Activated T-cell treated with anti-CD3 and anti-CD28 coated beads for 48 hours (primary cell): ENCODE data around the gene DQX1.

Source experiments
- DNase-seq: peaks from one replicate; pipeline ENCODE4 v3.0.0-alpha.2; 2020; ENCODE audit warnings: low read depth

Gene DQX1

DNA sequence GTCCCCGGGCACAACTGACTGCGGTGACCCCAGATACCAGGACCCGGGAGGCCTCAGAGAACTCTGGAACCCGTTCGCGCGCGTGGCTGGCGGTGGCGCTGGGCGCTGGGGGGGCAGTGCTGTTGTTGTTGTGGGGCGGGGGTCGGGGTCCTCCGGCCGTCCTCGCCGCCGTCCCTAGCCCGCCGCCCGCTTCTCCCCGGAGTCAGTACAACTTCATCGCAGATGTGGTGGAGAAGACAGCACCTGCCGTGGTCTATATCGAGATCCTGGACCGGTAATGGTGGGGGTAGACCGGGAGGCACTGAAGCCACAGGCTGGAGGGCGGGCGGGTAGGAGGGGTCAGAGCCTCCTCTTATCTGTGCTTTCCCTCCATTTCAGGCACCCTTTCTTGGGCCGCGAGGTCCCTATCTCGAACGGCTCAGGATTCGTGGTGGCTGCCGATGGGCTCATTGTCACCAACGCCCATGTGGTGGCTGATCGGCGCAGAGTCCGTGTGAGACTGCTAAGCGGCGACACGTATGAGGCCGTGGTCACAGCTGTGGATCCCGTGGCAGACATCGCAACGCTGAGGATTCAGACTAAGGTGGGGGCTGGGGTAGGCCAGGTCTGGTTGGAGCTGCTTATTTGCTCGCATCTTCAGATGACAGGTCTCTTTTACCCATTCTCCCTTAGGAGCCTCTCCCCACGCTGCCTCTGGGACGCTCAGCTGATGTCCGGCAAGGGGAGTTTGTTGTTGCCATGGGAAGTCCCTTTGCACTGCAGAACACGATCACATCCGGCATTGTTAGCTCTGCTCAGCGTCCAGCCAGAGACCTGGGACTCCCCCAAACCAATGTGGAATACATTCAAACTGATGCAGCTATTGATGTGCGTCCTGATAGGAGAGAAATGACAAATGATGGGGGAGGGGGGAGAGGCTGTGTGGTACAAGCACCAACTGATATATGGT, 4.5 kb upstream of the DQX1 start:
- DNase-seq, result peak; percentile 25

DNA sequence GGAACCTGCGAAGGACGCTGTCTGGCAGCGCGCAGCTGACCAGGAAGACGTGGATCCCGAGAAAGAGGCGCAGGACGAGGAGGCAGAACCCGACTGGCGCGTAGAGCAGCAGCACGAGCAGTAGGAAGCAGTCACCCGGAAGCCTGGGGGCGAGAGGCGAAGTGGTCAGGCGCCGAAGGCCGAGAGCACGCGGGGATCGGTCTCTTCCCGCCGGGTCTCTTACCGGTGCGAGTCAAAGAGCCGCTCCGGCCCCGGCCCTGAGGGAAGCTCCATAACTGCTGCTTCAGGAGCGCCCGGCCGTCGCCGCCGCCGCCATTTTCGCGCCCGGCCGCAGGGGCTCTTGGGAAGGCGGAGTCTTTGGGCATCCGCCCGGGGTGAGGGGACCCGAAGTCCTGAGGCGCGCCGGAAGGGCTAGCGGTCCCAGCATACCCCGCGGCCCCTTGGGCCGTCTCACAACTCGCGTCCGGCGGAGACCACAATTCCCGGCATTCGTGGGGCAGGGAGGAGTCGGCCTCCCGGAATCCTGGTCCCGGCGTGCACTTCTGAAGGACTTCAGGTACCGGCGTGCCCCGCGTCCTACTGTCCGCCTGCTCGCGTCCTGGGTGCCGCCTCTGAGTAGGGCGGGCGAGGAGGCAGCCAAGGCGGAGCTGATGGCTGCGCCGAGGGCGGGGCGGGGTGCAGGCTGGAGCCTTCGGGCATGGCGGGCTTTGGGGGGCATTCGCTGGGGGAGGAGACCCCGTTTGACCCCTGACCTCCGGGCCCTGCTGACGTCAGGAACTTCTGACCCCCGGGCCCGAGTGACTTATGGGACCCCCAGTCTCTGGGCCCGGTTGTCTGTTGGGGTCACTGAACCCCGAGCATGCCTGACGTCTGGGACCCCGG, 3.6 kb upstream of the DQX1 start, which contains the start of the genes AUP1 and HTRA2:
Gene AUP1, minus strand, starts transcription at position 350 of the 882 bp plus-strand sequence. Its CDS starts 77 bp downstream, at position 273.
Gene HTRA2, plus strand, starts transcription at position 577 of the 882 bp plus-strand sequence. Its CDS starts 74 bp downstream, at position 651.
- peak; percentile 92 for DNase-seq

DNA sequence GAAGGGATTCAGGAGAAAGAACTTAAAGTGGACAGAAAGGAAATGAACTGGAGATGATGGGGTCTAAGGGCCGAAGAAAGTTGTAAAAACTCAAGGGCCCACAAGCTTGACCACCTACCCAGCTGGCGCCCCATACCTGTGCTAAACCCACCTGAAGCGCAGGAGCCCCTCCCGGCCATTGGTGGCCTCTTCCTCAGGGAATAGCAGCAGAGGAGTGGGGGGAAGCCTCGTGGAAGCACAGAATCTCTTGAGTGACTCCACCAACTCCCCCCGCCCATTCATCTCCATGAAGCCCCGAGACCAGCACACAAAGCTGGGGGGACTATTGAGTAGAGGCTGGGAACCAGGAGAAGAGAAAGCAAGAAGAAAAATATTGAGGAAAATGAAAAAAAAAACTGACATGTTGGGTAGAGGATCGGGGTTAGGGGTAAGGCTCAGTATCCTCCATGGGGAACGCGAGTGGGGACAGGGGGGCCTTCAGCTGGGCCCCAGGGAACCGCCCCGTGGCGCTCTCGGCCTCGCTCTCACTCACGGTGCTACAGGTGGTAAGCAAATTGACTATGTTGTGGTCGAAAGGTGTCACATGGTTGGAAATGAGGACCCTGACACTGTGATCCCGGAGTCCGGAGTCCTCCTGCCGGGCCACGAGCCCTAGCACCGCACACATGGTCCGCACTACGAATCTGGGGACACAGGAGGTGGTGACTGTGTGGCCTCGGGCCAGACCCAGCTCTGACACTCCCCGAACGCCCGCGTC, 2.7 kb upstream of the DQX1 start:
- DNase-seq, result no peak

DNA sequence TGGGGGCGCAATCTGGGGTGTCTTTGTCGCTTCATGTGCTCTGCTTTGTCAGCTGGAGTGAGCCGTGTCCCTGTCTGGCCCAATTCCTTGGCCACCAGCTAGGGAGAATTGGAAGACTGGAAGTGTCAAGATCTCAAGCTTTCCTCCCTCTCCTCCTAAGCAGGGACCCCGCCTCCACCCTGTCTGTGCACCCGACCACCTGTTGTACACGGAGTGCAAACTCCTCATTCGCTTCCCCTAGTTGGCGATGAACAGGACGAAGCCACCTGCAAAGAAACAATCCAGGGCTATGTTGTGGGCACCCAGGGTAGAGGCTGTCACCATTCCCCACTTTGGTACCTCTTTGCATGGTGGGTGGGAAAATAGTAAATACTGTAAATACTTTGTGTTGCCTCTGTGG, 1.7 kb upstream of the DQX1 start:
- no peak for DNase-seq

DNA sequence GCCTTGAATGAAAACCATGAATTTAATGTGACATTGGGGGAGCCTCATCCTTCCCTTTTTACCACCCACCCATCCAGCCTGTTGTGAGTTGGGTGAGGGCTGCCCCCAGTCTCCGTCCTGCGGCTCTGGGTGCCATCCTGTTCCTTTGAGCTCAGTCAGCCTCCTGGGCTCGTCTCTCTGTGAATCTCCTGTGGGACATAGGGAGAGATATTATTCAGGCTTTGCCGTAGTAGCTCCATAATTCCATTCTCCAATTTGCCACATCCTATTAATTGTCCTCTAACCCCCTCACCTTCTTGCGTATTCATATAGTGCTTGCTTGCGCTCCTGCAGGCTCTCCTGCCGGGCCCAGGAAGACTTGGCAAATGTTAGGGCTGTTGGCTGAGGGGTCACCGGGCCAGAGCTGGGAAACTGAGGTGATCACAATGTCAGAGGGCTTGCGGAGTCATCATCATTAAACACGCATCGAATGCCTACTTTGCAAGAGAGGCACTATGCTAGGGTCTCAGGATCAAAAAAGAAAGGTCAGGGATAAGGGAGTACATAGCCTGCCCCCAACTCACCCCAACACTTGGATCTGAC, 709 bp upstream of the DQX1 start:
- no peak for DNase-seq

DNA sequence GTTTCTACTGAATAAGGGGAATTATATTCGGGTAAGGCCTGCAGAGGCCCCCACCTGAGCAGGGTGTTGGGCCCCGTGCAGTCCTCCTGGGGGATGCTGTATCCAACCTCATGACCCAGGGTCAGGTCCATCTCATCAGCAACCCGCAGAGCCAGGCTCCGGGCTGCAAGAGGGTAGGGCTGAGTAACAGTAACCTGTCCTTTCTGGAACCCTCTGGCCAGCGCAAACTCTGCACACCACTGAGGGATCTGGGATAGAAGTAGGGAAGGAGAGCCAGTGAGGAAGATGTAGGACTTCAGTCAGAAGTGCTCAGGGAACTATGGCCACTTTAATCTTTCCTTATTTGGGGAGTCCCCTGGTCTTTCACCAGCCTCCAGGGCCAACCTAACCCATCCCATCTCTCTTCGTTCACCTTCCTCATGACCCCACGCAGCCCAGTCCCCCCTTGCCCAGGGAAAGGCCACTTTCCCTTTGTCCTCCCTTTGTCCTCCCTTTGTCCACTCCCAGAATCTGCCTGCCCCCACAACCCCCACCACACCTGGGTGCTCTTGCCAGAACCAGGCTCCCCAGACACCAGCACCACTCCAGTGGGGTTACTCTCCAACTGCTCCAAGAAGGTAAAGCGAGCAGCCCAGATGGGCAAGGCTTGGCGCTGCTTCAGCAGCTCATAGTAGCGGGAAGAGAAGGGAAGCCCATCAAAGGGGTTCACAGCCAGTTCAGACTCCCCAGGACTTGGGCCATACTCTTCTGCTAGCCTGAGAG, 895 bp downstream of the DQX1 start:
- DNase-seq, result no peak

DNA sequence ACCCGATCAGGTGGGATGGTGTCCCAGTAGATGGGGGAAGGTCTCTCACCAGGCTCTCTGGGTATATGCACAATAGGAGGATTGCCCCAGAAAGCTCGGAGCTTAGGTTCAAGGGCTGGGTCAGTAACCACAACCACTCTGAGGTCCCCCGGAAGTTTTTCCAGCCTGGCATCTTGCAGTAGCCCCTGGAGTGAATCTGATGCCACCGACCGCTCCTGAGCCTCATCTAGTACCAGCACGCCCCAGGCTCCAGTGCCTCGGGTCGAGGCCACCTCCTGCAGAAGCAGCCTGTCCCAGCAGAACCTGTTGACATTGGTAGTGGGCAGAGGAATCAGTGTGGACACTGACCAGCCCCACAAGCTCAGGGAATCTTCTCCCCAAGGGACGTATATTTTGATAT, 2.0 kb downstream of the DQX1 start:
- no peak for DNase-seq

DNA sequence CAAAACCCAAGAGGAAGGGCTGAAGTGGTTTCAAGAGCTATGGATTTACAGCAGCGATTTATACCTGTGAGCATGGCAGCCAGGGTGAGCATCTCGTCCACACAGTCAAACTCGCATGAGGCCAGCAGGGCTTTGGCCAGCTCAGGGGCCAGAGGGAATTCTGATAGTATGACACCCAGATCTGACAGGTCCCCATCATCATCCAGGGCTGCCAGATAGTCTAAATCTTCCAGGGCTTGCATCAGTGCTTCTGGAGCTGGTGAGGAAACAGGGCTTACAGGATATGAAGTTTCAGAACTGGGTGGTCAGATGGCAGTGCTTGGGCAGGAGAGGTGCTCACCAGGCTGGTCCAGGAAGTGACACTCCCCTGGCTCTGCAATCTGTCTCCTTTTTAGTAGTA, 3.5 kb downstream of the DQX1 start:
- no peak for DNase-seq

DNA sequence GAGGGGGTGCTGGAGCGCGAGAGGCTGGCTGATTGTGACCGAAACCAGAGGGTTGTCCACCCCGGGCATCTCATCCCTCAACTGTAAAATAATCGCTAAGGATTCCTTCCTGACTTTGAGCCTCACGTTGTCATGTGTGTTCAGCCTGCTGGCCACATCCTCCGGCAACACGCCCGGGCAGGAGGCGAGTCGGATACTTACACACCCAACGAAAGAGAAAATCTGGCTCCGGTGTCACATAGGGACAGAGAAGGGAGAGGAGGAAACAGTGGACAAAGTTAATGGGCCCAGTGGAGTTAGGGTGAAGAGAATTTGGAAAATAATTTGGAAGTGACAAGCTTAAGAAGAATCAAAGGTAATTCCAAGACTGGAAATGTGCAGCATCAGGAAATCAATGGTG, 9.4 kb downstream of the DQX1 start:
- no peak for DNase-seq

DNA sequence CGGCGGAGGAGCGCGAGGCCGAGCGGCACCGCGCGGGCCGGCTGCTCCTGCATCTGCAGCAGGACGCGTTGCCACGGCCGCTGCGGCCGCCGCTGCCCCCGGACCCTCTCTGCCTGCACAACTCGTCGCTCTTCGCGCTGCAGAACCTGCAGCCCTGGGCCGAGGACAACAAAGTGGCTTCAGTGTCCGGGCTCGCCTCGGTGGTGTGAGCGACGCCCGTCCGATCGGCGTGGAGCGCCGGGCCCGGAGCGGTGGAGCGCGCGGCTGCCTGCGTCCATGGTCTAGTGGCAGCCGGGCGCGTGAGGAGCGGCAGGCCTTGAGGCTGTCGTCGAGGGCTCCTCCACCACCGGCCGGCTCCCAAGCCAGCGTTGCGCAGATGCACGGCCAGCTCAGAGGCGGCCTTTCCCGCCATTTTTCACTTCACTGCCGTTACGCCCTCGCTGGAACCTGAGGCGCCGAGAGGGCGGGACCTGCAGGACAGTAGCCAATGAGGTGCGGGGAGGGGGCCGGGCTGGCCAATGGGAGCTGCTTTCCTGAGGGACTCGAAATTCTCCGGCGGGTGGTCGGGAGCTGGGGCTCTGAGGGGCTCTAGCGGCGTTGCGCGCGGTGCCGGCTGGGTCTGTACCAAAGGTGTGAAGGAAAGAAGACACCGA, 9.9 kb downstream of the DQX1 start:
- peak; percentile 71 for DNase-seq

DNA sequence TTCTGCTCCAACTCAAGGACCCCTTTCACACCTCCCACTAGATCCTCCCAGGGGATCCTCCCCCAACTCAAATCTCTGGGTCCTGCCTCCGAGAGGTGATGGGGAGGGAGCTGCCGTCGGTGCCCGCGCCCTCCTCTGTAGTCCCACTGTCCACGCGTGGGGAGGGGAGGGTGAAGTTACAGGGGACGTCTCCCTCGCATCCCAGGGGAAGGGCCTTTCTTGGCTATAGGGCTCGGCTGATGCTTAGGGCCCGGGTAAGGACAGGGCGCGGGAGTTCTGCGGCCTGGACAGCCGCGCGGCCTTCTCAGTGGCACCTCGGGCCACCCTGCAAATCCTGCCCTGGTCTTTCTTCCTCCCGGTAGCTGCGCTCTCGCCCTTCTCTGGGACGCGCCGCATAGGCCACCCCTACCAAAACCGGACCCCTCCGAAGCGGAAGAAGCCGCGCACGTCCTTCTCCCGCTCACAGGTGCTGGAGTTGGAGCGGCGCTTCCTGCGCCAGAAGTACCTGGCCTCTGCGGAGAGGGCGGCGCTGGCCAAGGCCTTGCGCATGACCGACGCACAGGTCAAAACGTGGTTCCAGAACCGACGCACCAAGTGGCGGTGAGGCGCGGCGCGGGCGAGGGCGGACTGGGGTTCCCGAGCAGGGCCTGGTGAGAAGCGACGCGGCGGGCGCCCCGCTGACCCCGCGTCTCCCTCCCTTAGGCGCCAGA, 10.6 kb downstream of the DQX1 start:
- no peak for DNase-seq

DNA sequence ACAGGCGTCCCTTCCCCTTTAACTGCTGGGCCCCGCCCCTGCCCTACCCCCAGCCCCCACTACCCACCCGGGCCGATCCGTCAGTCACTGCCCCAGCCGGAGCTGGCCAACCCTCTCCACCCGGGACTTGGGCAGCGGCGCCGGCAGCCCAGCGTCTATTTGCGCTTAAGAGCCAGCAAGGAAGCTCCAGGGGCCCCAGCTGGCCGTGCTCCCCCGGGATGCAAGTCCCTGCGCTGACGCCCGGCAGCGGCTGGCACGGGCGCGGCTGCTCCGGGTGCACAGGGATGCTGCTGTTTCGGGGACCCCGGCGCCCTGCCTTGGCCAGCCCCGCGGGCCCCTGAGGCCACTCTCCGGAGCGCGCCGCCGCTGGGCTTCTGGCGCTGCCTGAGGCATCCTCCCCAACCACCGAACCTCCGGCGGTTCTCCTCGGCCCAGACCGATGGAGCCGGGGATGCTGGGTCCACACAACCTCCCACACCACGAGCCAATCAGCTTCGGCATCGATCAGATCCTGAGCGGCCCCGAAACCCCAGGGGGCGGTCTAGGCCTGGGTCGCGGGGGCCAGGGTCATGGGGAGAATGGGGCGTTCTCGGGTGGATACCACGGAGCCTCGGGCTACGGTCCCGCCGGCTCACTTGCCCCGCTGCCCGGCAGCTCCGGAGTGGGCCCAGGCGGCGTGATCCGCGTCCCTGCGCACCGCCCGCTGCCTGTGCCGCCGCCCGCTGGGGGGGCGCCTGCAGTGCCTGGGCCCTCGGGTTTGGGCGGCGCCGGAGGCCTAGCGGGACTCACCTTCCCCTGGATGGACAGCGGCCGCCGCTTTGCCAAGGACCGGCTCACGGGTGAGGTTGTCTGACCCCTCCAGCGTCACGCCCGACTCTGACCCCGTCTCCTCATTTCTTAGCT, 11.4 kb downstream of the DQX1 start, which contains the start of gene TLX2:
Gene TLX2, plus strand, starts transcription at position 83 of the 903 bp plus-strand sequence. Its CDS starts 357 bp downstream, at position 440.
- DNase-seq, result no peak

DNA sequence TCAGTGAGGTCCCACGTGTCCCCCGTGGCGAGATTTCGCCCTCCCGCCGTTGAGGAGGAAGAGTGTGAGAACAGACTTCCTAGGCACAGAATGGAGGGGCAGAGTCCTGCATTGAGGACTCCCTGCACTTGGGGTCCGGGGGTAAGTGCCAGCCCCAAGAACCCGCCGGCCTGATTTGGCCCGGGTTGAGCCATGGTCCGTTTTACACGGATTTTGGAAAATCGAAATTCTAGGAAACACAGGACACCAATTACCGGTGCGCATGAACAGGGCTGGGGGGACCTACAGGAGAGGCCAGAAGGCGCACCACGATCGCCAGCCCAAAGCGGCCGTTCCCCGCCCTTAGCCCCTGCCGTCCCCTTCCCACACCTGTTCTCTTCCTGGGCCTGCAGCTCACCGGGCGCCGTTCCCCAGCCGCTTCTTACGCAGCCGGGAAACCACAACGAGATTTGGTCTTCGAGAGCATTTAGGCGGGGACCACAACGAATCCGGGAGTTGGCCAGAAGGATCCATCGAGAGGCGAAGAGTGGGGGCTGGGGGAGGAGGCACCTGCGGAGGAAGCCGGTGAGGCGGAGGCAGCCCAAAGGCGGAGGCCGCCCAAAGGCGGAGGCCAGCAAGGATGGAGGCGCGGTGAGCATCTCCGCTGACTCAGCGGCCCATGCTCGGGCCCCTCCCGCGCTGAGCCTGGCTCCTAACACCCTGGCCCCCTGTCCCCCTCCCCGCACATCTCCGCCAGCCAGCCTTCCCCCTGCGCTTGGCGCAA, 12.2 kb downstream of the DQX1 start:
- no peak for DNase-seq

DNA sequence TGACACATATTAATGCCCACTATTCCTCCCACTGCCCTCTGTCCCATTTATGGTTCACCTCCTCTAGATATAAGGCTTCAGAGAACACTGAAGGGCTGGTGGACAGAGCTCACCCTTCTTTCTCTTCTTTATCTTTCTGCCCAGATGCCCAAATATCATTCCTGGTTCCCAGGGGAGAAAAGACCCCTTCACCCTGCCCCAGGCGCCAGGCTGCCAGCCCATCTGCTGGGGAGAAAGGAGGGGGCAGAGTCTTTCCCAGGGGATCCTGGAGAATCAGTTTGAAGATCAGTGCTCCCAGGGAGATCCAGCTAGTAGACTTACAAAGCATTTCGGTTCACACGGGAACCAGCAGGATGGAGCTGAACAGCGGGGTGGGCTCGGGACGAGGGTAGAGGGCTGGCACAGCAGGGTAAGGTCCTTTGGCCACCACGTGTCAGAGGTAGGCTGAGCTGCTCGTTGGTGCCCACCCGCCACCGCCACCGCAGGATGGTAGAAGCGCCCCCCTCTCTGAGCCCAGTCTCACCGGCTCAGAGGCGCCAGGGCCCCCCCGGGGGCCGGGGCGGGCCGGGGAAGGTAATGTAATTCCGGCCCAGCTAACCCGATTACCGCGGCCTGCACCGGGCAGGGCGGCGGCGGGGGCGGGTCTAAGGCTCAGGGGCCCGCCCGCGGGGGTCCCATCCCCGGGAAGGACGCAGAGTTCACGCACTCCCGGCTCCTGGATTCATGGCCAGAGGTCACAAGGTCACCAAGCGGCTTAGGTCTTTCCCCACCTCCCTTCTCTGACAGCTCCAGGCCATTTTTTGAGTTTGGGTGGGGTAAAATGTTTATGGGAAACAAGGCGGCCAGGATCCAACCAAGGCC, 13.1 kb downstream of the DQX1 start:
- DNase-seq, result no peak

DNA sequence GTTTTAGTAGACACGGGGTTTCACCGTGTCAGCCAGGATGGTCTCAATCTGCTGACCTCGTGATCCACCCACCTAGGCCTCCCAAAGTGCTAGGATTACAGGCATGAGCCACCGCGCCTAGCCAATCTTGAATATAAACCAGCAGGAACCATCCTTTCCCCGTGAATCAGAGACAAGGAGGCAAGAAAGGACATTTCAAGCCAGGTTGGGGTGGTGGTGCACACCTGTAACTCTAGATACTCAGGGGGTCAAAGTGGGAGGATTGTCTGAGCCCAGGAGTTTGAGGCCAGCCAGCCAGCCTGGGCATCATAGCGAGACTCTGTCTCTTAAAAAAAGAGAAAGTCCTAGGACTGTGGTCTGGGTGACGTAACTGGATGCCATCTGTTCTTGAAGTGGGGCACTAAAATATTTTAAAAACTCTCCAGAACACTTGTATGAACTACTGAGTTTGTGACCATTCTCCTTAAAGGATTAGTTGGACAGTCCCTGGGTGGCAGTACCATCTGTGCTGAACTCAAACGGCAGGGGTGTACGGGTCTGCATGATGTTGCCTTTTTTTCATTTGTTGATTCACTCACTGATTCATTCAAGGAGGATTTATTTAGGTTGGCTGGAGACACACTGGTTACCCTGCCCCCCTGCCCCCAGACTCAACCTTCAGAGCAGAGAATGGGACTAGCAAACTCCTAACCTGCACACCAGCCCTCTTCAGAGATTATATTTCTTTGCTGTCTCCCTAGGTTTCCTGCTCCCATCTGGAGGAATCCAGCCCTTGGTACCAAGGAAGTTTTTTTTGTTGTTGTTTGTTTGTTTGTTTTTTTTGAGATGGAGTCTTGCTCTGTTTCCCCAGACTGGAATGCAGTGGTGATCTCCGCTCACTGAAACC, 14.7 kb downstream of the DQX1 start:
- no peak for DNase-seq

DNA sequence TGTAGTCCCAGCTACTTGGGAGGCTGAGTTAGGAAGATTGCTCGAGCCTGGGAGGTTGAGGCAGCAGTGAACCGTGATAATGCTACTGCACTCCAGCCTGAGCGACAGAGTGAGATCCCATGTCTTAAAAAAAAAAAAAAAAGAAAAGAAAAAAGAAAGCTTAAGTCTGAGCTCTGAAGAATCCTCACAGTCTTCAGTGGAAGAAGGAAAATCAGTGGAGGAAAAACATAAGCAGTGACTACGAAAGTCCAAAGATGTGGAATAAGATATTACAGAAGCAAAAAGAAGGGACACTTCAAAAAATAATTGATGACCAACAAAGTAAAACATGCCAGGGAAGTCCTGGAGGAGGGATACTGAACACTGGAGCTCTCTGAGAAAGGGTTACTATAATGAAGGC, 15.8 kb downstream of the DQX1 start:
- DNase-seq, result no peak
